Kidney (tissue), 14 donors: ENCODE data around the gene ALAS1. TPM values are rescaled to one million over a fixed set of nuclear protein-coding genes. Genes with fewer than 3 reads are reported as not detected.
"Not testable (repeated sequence)": the region's sequence is repeated elsewhere in the genome, so short reads cannot be mapped to it uniquely, and the experiment has no call there.

Source experiments
- DNase-seq, 5 donors: peaks; one replicate each; pipeline ENCODE4 v3.0.0-alpha.2; 2013 to 2020
- FAIRE-seq: peaks from 2 replicates; lab custom pipeline; 2012; peaks lifted over from hg19 to GRCh38; lab: Jason Lieb, UNC
- H3K27ac ChIP-seq, 2 donors: one replicate each; pipeline ENCODE4 v1.7.0; 2013; ENCODE audit warnings: low read depth in 2 of 2, low read length in 2 of 2, inconsistent platforms in 1 of 2
- H3K27me3 ChIP-seq: one replicate; pipeline ENCODE4 v1.7.1; 2013; ENCODE audit warnings: low read length, inconsistent platforms; ENCODE audit not compliant: control insufficient read depth, insufficient read depth
- H3K36me3 ChIP-seq, 3 donors: one replicate each; pipeline versions ENCODE4 v1.7.0 to v1.7.1; 2013; ENCODE audit warnings: low read length in 3 of 3, control low read depth in 1 of 3, inconsistent platforms in 1 of 3; ENCODE audit not compliant: insufficient read depth in 3 of 3, control insufficient read depth in 2 of 3
- H3K4me1 ChIP-seq, 3 donors: one replicate each; pipeline versions ENCODE4 v1.7.0 to v1.7.1; 2013; ENCODE audit warnings: low read length in 3 of 3, inconsistent platforms in 1 of 3, low read depth in 1 of 3; ENCODE audit not compliant: control insufficient read depth in 2 of 3, insufficient read depth in 2 of 3
- H3K4me3 ChIP-seq, 3 donors: one replicate each; pipeline versions ENCODE4 v1.7.0 to v1.8.1; 2013; ENCODE audit warnings: low read length in 3 of 3, control low read depth in 1 of 3, inconsistent platforms in 1 of 3
- H3K9ac ChIP-seq, 3 donors: one replicate each; pipeline versions ENCODE4 v1.7.0 to v1.7.1; 2013; ENCODE audit warnings: low read length in 3 of 3, control low read depth in 1 of 3, inconsistent platforms in 1 of 3
- H3K9me3 ChIP-seq, 3 donors: one replicate each; pipeline versions ENCODE4 v1.7.0 to v1.7.1; 2013; ENCODE audit warnings: low read length in 3 of 3, control low read depth in 1 of 3, inconsistent platforms in 1 of 3; ENCODE audit not compliant: control insufficient read depth in 2 of 3, insufficient read depth in 1 of 3
- CTCF ChIP-seq: IDR thresholded peaks from 3 replicates; pipeline ENCODE4 v1.5.1; 2012; ENCODE audit warnings: mild to moderate bottlenecking, moderate library complexity, borderline replicate concordance; ENCODE audit not compliant: insufficient read depth; ENCODE audit errors: extremely low read depth
- intact Hi-C: fragments of 100-400 bp; cut with DNase I; formaldehyde crosslinking; loops from one replicate; pipeline ENCODE4 v1.11.1; 2022
- polyA plus RNA-seq: library from polyadenylated mRNA; stranded (reverse); fragments of 350-450 nt; fragmentation: Illumina TruSeq; extraction: RNeasy Lipid Tissue Mini Kit (QIAGEN cat#74804); gene quantifications from one replicate; pipeline ENCODE4 v1.2.3, GENCODE V29; 2014; ENCODE audit warnings: low read depth, low replicate concordance; ENCODE audit not compliant: insufficient read depth
- total RNA-seq: library from RNA; stranded (reverse); fragmentation: NEBNext Ultra II Directional; extraction: Animal tissue kit (Norgen Biotek cat#: 25700); gene quantifications from one replicate; pipeline ENCODE4 v1.2.1, GENCODE V29; 2021
- donor health status: control.
- donor health status: control.
- donor health status: control.
- donor health status: control.
- donor health status: control.
- donor health status: DM: yes; HTN: yes; CAD: no.
- donor health status: Normal renal cell carcinoma (clear cell type).

ALAS1 gene
- total and polyA plus RNA-seq, 2 donors from 2014 or later = 42.8 to 77.2 TPM

- Histone ChIP-seq H3K27me3 (no peaks in the 10 kb centered on the region), H3K36me3 (no peaks in the 10 kb centered on the region), H3K9me3 (no peaks in the 10 kb centered on the region), H3K27ac (no peak overlapping the region), H3K4me3 (no peak overlapping the region), H3K9ac (no peak overlapping the region), H3K4me1 (no peaks in the 10 kb centered on the region)
- TF ChIP-seq CTCF = no peak
- DNase-seq (no peak), FAIRE-seq (no peak)
- intact Hi-C loops = no loop called here
These were observed 35.6 kb upstream of the ALAS1 start for GRCh38 chr3:52162250-52162872.

DNA sequence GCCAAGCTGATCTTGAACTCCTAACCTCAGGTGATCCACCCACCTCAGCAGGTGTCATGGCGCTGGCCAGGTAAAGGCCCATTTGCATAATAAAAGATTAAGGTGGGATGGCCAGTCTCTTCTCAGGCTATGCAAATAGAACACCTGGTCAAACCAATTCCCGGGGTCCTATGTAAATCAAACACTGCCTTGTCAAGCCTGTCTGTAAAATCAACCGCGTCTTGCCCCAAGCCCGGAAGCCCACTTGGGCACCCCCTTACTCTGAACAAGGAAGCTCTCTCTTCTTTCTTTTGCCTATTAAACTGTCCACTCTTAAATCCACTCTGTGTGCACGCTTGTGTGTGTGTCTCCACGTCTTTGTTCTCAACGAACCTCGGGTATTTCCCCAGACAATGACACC lies 30.7 kb upstream of the ALAS1 start:
- DNase-seq (no peak), FAIRE-seq (no peak)
- Histone ChIP-seq H3K36me3 (no peaks in the 10 kb centered on the region), H3K4me1 (no peaks in the 10 kb centered on the region), H3K4me3 (no peak overlapping the region), H3K9me3 (no peaks in the 10 kb centered on the region), H3K9ac (no peak overlapping the region), H3K27ac (no peak overlapping the region), H3K27me3 (no peaks in the 10 kb centered on the region)
- TF ChIP-seq CTCF = no peak
- intact Hi-C loops = no loop called here

- H3K27me3 ChIP-seq, H3K4me3 ChIP-seq, H3K9ac ChIP-seq, H3K4me1 ChIP-seq, H3K36me3 ChIP-seq, H3K27ac ChIP-seq, H3K9me3 ChIP-seq, FAIRE-seq, DNase-seq, intact Hi-C loops: not testable (repeated sequence)
These were observed 27.7 kb upstream of the ALAS1 start for GRCh38 chr3:52170217-52170616.

GRCh38 chr3:52171514-52172261 lies 26.3 kb upstream of the ALAS1 start:
- TF ChIP-seq CTCF = no peak
- DNase-seq (no peak), FAIRE-seq (no peak)
- no peaks in the 10 kb centered on the region for H3K9me3 ChIP-seq
- no peak overlapping the region for H3K9ac ChIP-seq
- no peak overlapping the region for H3K27ac ChIP-seq
- no peaks in the 10 kb centered on the region for H3K36me3 ChIP-seq
- H3K4me3 ChIP-seq = no peak overlapping the region
- intact Hi-C loops = no loop called here
- H3K4me1 ChIP-seq = peaks cover 0 to 4% (median 0%) of the 10 kb centered on the region in 3 donors
- H3K27me3 ChIP-seq = no peaks in the 10 kb centered on the region
